NOMO-1 treated with DMSO at 0.1 percent for 48 hours (cell line): ENCODE measurements around the gene CPAMD8.

Source experiments
- DNase-seq: peaks from one replicate; lab custom pipeline; 2025; ENCODE audit not compliant: unreplicated experiment; lab: John Stamatoyannopoulos, UW

CPAMD8 gene

GRCh38 chr19:17026706-17027534, at the start of gene CPAMD8:
TSS of gene CPAMD8 (minus strand) at chr19:17026810. CDS start at chr19:17026642, 168 bp downstream.
- DNase-seq = no peak

GRCh38 chr19:17075864-17076542, 49.4 kb upstream of the CPAMD8 start:
- peak; percentile 37 for DNase-seq

- DNase-seq = peak; percentile 97
These were observed 48.6 kb upstream of the CPAMD8 start, which contains the start of the genes HAUS8 and MYO9B for GRCh38 chr19:17075035-17075863. TSS of gene HAUS8 (minus strand) at chr19:17075452. CDS start at chr19:17075422, 30 bp downstream. TSS of gene MYO9B (plus strand) at chr19:17075777. CDS start at chr19:17101718, 25,941 bp downstream.

- DNase-seq = no peak
These were observed 48.0 kb upstream of the CPAMD8 start for GRCh38 chr19:17074634-17075034.

- DNase-seq = no peak
These were observed 47.4 kb upstream of the CPAMD8 start for GRCh38 chr19:17073869-17074633.

- no peak for DNase-seq
These were observed 44.3 kb upstream of the CPAMD8 start for GRCh38 chr19:17070912-17071311.

- DNase-seq = no peak
These were observed 43.8 kb upstream of the CPAMD8 start for GRCh38 chr19:17070421-17070820.

- no peak for DNase-seq
These were observed 42.6 kb upstream of the CPAMD8 start for GRCh38 chr19:17069193-17069592.

- DNase-seq = no peak
These were observed 36.8 kb upstream of the CPAMD8 start for GRCh38 chr19:17063428-17063827.

- no peak for DNase-seq
These were observed 35.1 kb upstream of the CPAMD8 start for GRCh38 chr19:17061691-17062090.

GRCh38 chr19:17061205-17061604, 34.6 kb upstream of the CPAMD8 start:
- no peak for DNase-seq

GRCh38 chr19:17060802-17061201, 34.2 kb upstream of the CPAMD8 start:
- no peak for DNase-seq

GRCh38 chr19:17058236-17058635, 31.6 kb upstream of the CPAMD8 start:
- DNase-seq = no peak

- no peak for DNase-seq
These were observed 29.0 kb upstream of the CPAMD8 start for GRCh38 chr19:17055636-17056035.

- DNase-seq = no peak
These were observed 28.1 kb upstream of the CPAMD8 start for GRCh38 chr19:17054746-17055145.

- DNase-seq = peak; percentile 3
These were observed 25.8 kb upstream of the CPAMD8 start for GRCh38 chr19:17052439-17052838.

GRCh38 chr19:17049711-17050280, 23.2 kb upstream of the CPAMD8 start:
- no peak for DNase-seq

GRCh38 chr19:17048885-17049453, 22.4 kb upstream of the CPAMD8 start:
- no peak for DNase-seq

GRCh38 chr19:17045907-17046502, 19.4 kb upstream of the CPAMD8 start:
- no peak for DNase-seq
